ENCODE results near the gene S100A3. TPM values are rescaled to one million over a fixed set of nuclear protein-coding genes. Genes with fewer than 3 reads are reported as not detected.

The S100A3 gene
- total and polyA plus RNA-seq, 2 of the 13 experiments (the other 11 are each of a cell fraction or from before 2014, with no cell fraction given): 2.5 to 4.5 TPM

DNA sequence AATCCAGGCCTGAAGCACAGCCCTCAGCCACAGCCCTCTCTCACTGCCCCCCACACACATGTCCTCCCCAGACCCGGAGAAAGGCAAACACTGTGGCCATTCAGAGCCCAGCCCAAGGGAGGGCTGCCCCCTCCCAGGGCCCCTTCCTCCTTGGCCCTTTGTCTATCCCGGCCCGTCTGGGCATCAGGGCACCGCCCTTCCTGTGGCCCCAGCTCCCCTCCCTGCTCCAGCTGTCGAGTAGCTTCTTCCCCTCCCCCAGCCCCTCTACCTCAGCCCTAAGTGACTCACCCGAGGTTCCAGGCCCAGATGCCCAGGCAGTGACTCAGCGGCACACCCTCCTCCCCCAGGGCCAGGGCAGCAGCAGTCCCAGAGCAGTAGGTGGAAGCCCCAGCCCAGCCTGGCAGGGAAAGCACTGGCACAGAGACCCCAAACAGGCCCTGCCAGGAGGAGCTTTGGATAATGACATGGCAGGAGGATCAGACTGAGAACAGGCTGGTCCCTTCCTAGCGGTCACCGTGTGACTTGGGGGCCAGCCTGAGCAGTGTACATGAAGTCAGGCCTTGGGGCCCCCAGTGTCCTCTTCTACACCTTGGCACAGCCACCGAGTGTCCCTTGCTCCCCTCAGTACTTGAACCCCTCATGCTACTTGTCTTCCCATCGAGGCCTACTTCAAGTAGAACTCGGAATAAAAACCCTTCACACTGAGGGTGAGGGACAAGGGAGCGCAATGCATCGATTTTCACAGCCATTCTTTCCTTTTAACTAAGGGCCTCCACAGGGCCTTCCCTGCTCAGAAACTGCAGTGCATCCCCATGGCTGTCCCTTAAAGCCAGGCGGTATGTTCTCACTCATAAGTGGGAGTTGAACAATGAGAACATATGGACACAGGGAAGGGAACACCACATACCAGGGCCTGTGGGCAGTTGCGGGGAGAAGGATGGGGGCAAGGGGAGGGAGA lies 17.6 kb upstream of the S100A3 start (continued):
- TF ChIP-seq, protein P1, sequence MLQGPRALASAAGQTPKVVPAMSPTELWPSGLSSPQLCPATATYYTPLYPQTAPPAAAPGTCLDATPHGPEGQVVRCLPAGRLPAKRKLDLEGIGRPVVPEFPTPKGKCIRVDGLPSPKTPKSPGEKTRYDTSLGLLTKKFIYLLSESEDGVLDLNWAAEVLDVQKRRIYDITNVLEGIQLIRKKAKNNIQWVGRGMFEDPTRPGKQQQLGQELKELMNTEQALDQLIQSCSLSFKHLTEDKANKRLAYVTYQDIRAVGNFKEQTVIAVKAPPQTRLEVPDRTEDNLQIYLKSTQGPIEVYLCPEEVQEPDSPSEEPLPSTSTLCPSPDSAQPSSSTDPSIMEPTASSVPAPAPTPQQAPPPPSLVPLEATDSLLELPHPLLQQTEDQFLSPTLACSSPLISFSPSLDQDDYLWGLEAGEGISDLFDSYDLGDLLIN (CRISPR knock-in tag; IDR thresholded peaks at IDR 0.05; ENCODE audit: borderline replicate concordance): no peak
- TF ChIP-seq MIER3 (CRISPR knock-in tag; IDR thresholded peaks at IDR 0.05; ENCODE audit: borderline replicate concordance) (0 out of 2 replicates have a peak, but pooled peaks have one; percentile 46), RFX5 (IDR thresholded peaks at IDR 0.05; ENCODE audit: low read depth, low read length) (no peak), NCOA2 (CRISPR knock-in tag; IDR thresholded peaks at IDR 0.05) (peak; percentile 35; the same call in 1 of the 2 replicates), TARDBP (CRISPR knock-in tag; IDR thresholded peaks at IDR 0.05) (peak; percentile 64; the same call in 1 of the 2 replicates), BCL6 (CRISPR knock-in tag; IDR thresholded peaks at IDR 0.05) (peak; percentile 33; the same call in 1 of the 2 replicates), ZSCAN29 (CRISPR knock-in tag; conservative IDR thresholded peaks at IDR 0.05) (no peak), PCBP1 (IDR thresholded peaks at IDR 0.05; ENCODE audit: borderline replicate concordance, low read depth, low read length) (peak; percentile 84; the same call in 1 of the 2 replicates), RARA (CRISPR knock-in tag; IDR thresholded peaks at IDR 0.05) (peak; percentile 68), ZKSCAN5 (CRISPR knock-in tag; IDR thresholded peaks at IDR 0.05) (no peak), ZNF704 (CRISPR knock-in tag; IDR thresholded peaks at IDR 0.05; ENCODE audit: borderline replicate concordance) (no peak), HHEX (CRISPR knock-in tag; IDR thresholded peaks at IDR 0.05) (no peak), SOX6 (IDR thresholded peaks at IDR 0.05) (no peak), SOX6 (CRISPR knock-in tag; IDR thresholded peaks at IDR 0.05) (peak; percentile 75), ZNF660 (CRISPR knock-in tag; IDR thresholded peaks at IDR 0.05; ENCODE audit: borderline replicate concordance, low read depth) (no peak), GABPB1 (CRISPR knock-in tag; IDR thresholded peaks at IDR 0.05) (peak; percentile 64), THAP8 (CRISPR knock-in tag; IDR thresholded peaks at IDR 0.05; ENCODE audit: borderline replicate concordance) (no peak), AFF4 (CRISPR knock-in tag; IDR thresholded peaks at IDR 0.05) (no peak)
- TF ChIP-seq, protein P2, sequence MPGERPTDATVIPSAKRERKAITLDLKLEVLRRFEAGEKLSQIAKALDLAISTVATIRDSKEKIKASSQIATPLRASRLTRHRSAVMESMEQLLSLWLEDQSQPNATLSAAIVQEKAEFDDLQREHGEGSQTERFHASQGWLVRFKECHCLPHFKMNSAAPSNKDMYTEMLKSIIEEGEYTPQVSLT (CRISPR knock-in tag; IDR thresholded peaks at IDR 0.05; ENCODE audit: borderline replicate concordance, low read depth): no peak

All from HepG2 (cell line).